Tibial nerve (tissue), 4 donors: Measurements from ENCODE around the gene PCOLCE2.

Source experiments
- CTCF ChIP-seq, 5 experiments: fragments of 200-600 bp in 3 of 5; fragments of 450-650 bp in 2 of 5; sonication (generic) in 3 of 5; IDR thresholded peaks; one replicate each; pipeline ENCODE4 v1.5.1; 2016 to 2019; ENCODE audit warnings: antibody characterized with exemption in 5 of 5, mild to moderate bottlenecking in 3 of 5, moderate library complexity in 2 of 5
- EP300 ChIP-seq, 2 donors: sonication (generic); formaldehyde crosslinking; IDR thresholded peaks; one replicate each; pipeline ENCODE4 v1.6.1; 2017; ENCODE audit warnings: antibody characterized with exemption in 2 of 2, mild to moderate bottlenecking in 1 of 2
- POLR2A ChIP-seq, 2 donors: fragments of 450-650 bp; IDR thresholded peaks; one replicate each; pipeline ENCODE4 v1.6.1; 2017; ENCODE audit warnings: antibody characterized with exemption in 2 of 2, mild to moderate bottlenecking in 2 of 2, moderate library complexity in 2 of 2

- no peak for TF ChIP-seq CTCF (IDR thresholded peaks at IDR 0.05)
- no peak for TF ChIP-seq POLR2A (IDR thresholded peaks at IDR 0.05)
- no peak for TF ChIP-seq EP300 (IDR thresholded peaks at IDR 0.05)
Observed at GRCh38 chr3:142861926-142862325, 27.0 kb downstream of the PCOLCE2 start.
